ENCODE data around the gene HDAC7. TPM values are rescaled to one million over a fixed set of nuclear protein-coding genes. Genes with fewer than 3 reads are reported as not detected.

The HDAC7 gene
- total RNA-seq, 1 donor from 2014 or later = 152 TPM

DNA sequence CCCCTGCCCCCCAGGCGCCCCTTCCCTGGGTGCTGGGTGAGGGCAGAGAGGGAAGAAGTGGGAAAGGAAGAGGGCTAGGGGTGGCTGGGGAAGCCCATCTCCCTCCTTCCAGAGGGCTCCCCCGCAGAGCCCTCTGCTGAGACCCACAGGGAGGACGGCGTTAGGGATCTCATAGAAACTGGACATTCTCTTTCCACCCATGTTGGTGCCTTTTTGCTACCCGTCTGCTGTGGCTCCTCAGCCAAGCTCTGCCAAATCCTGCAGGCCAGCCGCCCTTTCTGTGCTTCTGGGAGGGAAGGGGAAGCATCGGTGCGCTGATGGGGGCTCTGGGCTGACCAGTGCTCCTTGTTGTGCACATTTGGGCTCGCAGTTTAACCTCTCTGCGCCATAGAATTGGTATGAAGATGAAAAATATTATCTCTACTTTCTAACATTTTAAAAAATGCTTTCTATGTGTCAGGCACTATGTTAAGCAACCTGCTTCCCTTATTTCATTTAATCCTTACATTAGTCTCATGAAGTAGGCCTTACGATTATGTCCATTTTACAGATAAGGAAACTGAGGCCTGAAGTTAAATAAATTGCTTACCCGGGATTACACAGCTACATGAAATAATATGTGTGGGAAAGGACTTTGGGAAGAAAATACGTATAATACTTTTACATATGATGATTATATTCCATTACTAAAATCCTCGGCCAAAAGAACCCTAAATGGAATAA lies 45.7 kb downstream of the HDAC7 start:
- intact Hi-C loops (cut with DNase I) = no loop called here
- no peak for DNase-seq (ENCODE audit: low spot score)
- ATAC-seq = peak; percentile 2

DNA sequence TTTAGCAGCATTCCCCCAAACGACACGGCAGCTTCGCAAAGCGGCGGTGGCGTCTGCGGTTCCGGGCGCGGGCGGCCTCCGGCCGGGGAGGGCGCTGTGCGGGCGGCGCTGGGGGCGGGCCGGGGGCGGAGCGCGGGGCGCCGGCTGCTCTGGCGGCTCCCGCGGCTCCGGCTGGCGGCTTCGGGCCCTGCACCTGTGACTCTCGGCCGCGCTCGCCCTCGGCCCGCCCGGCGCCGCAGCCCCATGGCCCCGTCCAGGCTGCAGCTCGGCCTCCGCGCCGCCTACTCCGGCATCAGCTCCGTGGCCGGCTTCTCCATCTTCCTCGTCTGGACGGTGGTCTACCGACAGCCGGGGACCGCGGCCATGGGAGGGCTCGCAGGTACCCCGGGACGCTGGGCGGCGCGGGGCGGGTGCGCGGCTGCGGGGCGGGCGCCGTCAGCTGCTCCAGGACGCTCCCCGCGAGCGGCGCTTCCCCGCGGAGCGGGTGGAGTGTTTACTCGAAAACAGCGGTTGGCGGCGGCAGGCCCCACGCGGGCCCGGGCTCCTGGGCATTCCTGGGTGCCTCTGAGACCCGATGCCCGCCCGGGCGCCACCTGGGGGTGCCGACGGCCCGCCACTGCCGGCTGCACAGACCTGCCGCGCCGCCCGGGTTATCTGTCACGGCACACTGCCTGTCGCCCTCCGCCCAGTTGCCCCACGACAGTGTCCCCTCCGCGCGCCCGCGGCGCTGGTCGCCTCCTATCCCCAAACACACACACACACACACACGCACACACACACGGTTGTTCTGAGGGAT lies 46.4 kb downstream of the HDAC7 start, which contains the start of gene SLC48A1:
TSS of gene SLC48A1 (plus strand) at position 177 of the 796 bp plus-strand sequence. CDS start at position 244, 67 bp downstream.
- intact Hi-C loops (cut with DNase I) = no loop called here
- DNase-seq (ENCODE audit: low spot score) = peak; percentile 84
- ATAC-seq = peak; percentile 60

DNA sequence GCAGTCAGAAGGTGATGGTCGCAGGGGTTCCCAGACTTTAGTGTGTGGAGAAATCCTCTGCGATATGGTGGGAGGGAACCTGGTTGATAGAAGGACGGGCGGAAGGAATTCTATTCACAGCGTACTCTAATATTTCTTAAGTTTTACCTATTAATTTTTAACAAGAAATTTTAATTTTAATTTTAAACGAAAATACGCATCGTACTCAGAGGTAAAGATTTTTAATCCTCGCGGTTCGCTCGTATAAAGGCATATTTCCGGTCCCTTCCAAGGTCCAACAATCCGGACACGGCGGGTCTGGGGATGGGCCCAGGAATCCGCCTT lies 47.0 kb downstream of the HDAC7 start:
- intact Hi-C loops (cut with DNase I) = no loop called here
- DNase-seq (ENCODE audit: low spot score) = no peak

DNA sequence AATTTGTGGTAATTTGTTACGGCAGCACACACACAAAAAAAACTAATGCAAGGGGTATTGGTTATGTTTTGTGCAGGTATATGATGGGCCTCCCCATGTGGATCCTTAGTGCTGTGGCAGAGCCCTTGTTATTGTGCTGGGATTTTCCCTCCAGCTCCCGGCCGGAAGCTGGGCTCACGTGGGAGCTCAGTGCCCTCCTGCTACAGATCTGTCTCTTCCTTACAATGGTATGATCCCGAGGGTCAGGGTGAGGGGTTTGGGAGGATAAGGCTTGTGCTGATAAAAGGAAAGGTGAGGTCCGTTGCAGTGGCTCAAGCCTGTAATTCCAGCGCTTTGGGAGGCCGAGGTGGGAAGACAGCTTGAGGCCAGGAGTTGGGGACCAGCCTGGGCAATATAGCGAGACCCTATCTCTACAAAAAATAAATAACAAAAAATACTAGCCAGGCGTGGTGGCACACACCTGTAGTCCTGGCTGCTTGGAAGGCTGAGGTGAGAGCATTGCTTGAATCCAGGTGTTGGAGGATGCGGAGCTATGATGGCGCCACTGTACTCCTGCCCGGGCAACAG lies 47.5 kb downstream of the HDAC7 start:
- ATAC-seq (no peak), DNase-seq (ENCODE audit: low spot score) (no peak)
- intact Hi-C loops (cut with DNase I) = no loop called here

More for the DNA sequence above, 47.0 kb downstream of the HDAC7 start:
- no peak for ATAC-seq

DNA sequence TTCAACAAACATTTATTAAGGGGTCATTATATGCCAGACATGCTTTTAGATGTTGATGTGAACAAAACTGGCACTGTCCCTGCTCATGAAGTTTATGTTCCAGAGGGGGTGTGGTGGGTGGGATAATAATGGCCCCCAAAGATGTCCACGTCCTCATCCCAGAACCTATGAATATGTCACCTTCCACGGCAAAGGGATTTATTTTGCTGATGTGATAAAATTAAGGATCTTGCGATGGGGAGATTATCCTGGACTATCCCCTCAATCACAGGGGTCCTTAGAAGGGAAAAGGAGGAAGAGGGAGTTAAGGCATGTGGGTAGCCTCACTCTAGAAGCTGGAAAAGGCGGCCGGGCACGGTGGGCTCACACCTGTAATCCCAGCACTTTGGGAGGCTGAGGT lies 48.4 kb downstream of the HDAC7 start:
- ATAC-seq (no peak), DNase-seq (ENCODE audit: low spot score) (no peak)
- intact Hi-C loops (cut with DNase I) = no loop called here

DNA sequence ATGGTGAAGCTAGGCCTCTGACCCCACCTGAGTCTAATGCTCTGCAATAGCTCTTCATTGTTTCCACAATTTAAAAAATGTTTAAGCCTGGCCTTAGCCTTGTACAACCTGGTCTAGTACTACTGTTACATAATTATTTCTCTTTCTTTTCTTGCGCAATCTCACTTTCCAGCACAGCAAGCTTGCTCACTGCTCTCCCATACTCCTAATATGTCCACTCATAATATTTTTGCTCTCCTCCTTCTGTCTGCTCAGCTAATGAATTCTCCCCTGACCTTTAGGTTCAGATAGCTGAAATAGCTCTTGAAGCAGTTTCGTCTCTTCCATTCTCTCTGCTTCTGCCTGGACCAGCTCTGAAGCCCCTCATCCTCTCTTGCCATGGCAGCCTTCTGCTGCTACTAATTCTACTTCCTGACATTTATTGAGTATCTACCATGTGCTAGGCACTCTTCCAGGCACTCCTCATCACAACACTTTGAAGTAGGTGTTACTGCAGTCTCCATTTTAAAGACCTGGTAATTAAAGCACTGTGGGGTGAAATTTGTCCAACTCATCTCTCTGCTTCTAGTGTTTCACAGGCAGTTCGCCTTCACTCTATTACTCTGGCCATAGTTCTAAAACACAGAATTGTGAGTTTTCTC lies 49.5 kb downstream of the HDAC7 start:
- peak; percentile 69 for ATAC-seq
- DNase-seq (ENCODE audit: low spot score) = no peak

DNA sequence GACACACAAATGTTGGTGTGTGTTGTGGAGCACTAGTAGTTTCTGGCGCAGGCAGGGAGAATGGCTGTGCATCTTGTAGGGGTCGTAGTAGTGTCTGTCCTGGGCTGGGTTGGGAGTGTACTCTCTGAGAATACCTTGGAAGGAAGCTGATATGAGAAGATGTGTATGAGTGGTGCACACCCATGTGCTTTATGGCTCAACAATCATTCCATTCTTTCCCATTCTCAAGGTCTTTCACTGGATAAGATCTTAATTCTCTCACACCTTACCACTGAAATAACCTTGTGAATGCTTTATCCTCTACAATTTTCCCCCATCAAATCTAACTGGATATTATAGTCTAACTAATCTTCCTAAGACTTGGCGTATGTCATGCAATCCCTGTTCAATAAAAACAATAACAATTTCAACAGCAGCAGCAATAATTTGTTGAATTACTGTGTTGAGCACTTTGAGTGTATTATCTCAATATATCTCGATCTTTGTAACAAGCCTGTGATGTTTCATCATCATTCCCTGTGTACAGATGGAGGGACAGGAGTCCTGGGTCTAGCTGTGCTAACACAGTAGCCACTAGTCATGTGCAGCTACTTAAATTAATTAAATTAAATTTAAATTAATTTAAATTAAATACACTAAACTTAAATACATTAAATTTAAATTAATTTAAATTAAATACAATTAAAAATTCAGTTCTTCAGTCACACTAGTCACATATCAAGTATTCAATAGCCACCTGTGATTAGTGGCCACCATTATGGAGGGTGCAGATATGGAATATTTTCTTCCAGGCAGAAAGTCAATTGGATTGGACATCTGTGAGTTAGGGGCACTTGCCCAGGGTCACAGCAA lies 50.2 kb downstream of the HDAC7 start:
- no peak for DNase-seq (ENCODE audit: low spot score)
- intact Hi-C loops (cut with DNase I) = no loop called here
- ATAC-seq = no peak

More for the DNA sequence above, 49.5 kb downstream of the HDAC7 start:
- intact Hi-C loops (cut with DNase I) = no loop called here

DNA sequence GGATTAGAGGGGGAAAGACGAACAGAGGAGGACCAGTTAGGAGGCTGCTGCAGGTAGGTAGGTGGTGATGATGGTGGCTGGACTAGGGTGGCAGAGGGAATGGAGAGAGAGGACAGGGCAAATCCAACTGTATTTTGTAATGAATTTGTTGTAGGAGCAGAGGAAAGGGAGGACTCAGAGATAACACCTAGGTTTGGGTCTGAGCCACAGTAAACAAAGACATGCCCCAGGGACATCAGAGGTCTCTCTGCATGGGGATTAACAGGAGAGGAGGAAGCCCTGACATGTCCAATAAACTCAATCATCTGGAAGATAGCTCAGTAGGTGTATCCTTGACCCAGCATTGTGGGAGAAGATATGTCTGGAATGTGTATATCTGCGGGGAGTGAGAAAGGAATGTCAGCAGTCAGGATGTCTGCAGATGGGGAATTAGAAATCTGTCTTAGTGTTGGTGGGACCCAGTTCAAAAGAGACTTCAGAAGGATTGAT lies 51.3 kb downstream of the HDAC7 start:
- DNase-seq (ENCODE audit: low spot score) (no peak), ATAC-seq (no peak)
- intact Hi-C loops (cut with DNase I) = no loop called here

DNA sequence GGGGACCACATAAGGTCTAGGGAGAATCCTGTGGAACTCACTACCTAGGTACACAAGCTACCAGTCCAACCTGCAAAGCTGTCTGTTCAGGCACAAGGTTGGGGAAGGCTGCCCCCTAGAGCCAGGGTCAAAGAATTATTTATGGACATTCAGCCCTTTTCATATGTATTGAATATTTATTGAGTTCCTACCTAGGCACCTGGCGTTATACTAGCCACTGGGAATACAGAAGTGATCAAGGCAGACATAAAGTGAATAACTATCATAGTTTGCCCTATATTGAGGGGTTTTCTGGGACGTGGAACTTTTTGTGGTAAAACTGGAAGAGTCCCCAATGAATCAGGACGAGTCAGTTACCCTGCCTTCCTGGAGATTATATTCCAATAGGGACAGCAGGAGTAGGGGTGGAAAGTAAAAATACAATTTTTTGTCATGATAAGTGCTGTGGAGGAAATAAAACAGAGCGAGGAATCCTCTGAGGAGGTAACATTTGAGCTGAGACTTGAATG lies 52.4 kb downstream of the HDAC7 start:
- ATAC-seq (peak; percentile 21), DNase-seq (ENCODE audit: low spot score) (peak; percentile 75)
- intact Hi-C loops (cut with DNase I) = no loop called here

DNA sequence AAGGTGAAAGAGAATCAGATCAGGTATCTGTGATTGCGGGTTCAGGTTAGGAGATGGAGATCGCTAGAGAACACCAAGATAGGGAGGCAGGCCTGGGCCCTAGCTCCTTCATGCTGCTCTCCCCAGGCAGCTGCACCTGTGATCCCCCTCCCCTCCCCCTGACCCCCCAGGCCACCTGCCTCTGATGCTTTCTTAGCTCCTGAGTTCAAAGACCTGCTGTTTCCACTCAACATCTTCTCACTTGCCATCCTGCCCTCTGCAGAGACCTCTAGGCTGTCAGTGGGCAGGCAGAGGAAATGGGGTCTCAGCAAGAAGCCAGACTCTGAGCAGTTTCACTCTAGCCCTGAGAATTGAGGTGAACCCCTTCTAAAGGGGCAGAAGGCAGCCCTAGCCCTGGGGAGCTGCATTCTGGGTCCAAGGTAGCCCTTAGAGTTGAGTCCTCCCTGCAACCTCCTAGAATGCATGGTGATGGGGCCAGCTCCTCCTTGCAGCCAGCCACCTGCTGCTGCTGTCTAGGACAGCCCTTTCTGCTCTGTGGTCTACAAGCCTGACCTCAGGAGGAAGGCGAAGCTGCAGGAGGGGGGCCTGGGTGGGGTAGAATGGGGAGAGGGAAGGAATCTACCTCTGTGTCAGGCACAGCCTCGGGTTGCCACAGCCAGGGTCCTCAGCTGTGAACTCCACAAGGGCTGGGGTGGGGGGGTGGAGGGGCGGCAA lies 53.0 kb downstream of the HDAC7 start:
- ATAC-seq (no peak), DNase-seq (ENCODE audit: low spot score) (no peak)
- intact Hi-C loops (cut with DNase I) = no loop called here

DNA sequence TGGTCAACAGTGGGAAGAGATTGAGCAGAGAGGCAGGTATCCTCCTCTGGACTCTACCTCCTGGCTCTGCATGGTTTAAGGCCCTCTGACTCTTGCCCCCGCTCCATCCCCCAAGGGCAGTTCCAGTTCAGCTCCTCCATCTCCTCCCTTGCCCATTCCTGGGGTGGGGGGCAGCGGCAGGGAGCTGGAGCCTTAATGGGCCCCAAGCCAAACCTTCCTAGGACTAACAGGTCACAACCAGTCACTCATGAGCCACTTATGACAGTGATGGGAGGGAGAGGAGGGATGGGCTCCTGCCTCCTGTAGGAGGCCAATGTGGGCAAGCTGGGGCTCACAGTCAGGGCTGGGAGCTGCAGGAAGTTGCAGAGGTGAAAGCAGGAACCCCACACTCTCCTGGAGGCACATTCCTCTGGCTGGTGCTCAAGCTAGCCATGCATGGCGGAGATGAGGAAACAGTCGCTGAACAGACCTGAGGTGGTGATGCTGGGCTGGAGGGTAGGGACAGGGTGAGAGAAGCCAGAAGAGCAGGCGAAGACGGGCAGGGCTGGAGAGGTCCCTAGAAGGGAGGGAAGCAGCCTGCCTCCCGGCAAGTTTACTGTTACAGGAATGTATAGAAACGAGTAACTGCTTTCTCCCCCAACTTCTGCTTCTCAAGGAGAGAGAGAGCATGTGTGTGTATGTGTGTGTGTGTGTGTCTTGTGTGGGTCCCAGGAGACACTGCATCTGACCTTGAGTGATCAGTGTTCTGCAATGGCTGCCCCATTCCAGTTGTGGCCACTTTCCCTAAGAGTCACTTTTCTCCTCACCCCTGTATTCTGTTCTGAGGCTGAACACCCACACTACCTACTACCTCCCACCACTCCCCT lies 56.0 kb downstream of the HDAC7 start:
- DNase-seq (ENCODE audit: low spot score) = no peak
- no peak for ATAC-seq
- intact Hi-C loops (cut with DNase I) = loop anchor here (5.0 kb wide), 1 partner anchor 36 kb away; the partner anchor contains the start of gene ENDOU

DNA sequence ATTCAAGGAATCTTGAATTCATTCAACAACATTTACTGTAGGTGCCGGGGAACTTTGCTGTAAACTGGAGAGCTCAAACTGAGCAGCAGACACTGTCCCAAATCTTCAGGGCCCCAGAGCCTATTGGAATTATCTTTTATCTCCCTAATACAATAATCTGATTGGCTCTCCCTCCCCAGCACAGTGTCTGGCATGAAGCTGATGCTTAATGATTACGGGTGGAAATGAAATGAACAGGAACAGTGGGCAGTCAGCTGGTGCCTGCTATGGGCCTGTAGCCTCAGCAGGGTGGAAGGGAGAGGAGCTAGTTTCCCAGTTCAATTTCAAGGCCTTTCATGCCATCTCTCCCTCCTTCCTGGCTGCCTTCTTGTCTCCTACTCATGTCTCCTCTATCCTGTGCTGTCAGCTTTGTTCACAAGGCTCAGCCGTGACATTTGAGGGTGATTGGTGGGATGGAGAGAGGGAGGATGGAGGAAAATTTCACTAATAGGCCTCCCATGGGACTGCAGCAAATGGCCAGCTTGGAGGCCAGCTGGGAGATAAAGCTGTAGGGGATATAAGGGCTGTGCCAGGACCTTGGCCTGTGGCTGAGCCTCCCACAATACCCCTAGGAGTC lies 56.7 kb downstream of the HDAC7 start:
- ATAC-seq (no peak), DNase-seq (ENCODE audit: low spot score) (no peak)
- intact Hi-C loops (cut with DNase I) = loop anchor here (5.0 kb wide), 1 partner anchor 36 kb away; the partner anchor contains the start of gene ENDOU

DNA sequence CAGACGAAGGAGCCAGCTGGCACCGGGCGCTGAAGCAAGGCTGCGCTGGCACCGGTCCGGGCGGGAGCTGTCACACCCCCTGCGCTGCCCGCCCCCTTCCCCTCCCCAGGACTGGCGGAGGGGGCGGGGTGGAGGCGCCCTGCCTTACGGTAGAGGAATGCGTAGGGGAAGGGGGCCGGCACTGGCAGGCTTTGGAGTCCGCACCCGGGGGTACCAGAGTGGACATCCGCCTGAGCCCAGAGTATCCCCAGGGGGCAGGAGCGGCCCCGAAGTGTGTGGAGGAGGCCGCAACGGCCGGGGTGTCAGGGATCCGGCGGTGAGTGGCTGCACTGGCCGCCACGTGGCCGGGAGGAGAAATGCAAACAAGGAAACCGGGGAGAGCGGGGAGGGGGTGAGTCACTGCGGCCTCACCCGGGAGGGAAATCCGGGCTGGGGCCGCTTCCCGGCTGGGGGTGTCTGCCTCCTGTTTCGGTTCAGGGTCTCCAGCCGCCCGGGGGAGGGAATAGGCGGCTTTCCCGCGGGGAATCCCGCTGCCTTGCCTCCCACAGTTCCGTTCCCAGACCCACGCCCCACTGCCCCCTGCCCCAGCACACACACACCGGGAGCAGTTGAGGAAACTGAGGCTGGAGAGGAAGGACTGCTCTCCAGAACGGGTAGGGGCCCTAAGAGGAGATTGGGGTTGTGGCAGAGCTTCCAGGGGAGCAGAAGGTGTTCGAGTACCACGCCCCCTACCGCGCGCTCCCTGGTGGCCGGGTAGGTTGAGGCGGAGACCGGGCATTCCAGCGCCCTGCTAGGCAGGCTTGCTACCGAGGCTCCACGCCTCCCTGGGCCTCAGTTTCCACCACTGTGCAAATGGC lies 60.6 kb downstream of the HDAC7 start, which contains the start of gene RAPGEF3:
TSS of gene RAPGEF3 (minus strand) at position 47 of the 857 bp plus-strand sequence. CDS start 324 bp downstream, outside the sequence.
- ATAC-seq (peak; percentile 91), DNase-seq (ENCODE audit: low spot score) (peak; percentile 88)
- intact Hi-C loops (cut with DNase I) = no loop called here

DNA sequence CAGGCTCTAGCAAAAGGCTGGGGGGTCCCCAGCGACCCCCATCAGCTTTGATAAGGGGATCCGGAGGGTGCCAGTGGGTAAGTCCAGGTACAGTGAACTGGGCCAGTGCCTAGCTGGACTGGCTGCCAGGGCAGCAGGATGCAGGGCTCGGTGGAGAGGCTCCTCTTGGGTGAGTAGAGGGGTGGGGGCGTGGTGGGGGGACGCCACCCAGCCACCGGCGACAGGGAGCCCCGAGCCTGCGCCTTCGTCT lies 61.2 kb downstream of the HDAC7 start:
- DNase-seq (ENCODE audit: low spot score) (no peak), ATAC-seq (no peak)
- intact Hi-C loops (cut with DNase I) = no loop called here

DNA sequence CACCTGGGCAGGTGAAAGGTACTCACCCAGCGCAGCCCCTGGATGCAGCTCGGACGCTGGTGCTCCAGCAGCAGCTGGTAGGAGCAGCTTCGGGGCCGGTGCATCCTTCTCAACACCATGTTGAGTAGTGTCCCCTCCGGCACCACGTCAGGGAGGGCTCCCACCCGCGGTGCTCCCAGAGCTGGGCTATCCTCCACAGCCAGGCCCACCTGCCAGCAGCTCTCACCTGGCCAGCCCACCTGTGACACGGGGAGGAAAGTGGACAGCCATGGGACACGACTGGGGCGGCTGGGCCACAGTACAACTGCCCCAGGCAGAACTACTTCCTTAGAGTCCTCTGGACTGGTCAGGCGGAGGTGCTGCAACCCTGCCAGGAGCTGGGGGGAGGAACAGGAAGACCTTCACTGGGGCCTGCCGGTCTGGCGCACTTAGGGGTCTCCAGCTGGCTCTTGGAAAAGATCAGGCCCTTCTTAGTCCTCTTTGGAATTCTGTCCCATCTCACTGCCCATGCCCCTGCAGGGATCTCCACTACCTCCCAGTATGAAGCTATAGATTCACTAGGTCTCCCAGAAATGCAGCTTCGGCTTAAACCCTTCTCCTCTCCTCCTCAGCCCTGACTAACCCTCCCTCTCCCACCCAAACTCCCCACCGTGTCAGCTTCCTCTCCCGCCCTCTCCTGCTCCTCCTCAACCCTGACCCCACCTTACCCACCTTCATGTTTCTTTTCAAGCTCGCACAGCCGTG lies 61.7 kb downstream of the HDAC7 start:
- DNase-seq (ENCODE audit: low spot score) = peak; percentile 64
- intact Hi-C loops (cut with DNase I) = no loop called here
- ATAC-seq = peak; percentile 38
